HepG2 (cell line): ENCODE measurements around the gene SMC6. TPM values are rescaled to one million over a fixed set of nuclear protein-coding genes. Genes with fewer than 3 reads are reported as not detected.

Source experiments
- CHD4 ChIP-seq: fragments of 200-600 bp; sonication (generic); IDR thresholded peaks from 2 replicates; pipeline ENCODE4 v1.7.0; 2017; ENCODE audit warnings: mild to moderate bottlenecking, low read length, borderline replicate concordance
- FOXC1 ChIP-seq: sonication (generic); formaldehyde crosslinking; IDR thresholded peaks from 2 replicates; pipeline ENCODE4 v1.8.0; 2022; ENCODE audit warnings: mild to moderate bottlenecking, missing genetic modification reagents, borderline replicate concordance
- HHEX ChIP-seq: IDR thresholded peaks from 2 replicates; pipeline ENCODE4 v1.6.1; 2016; ENCODE audit warnings: control low read depth
- NR2F1 ChIP-seq, 2 experiments: fragments of 450-650 bp in 1 of 2; formaldehyde crosslinking in 1 of 2; IDR thresholded peaks; 2 replicates each; pipeline versions ENCODE4 v1.5.0 to v1.6.1; 2016 to 2020; ENCODE audit warnings: mild to moderate bottlenecking in 1 of 2, missing compliant biosample characterization in 1 of 2, missing genetic modification reagents in 1 of 2, moderate library complexity in 1 of 2
- ONECUT2 ChIP-seq: sonication (generic); formaldehyde crosslinking; IDR thresholded peaks from 2 replicates; pipeline ENCODE4 v1.4.0; 2020; ENCODE audit warnings: missing genetic modification reagents
- PHF5A ChIP-seq: IDR thresholded peaks from one replicate; pipeline ENCODE4 v1.6.1; 2018; ENCODE audit warnings: low read depth, missing genetic modification reagents; ENCODE audit not compliant: unreplicated experiment
- POLR2G ChIP-seq: fragments of 200-400 bp; formaldehyde crosslinking; IDR thresholded peaks from 2 replicates; pipeline ENCODE4 v1.6.1; 2018; ENCODE audit warnings: mild to moderate bottlenecking, low read depth, low read length, moderate library complexity
- RARG ChIP-seq: sonication (generic); formaldehyde crosslinking; IDR thresholded peaks from 2 replicates; pipeline ENCODE4 v1.4.0; 2020; ENCODE audit warnings: low read depth, mild to moderate bottlenecking, missing genetic modification reagents
- RNF2 ChIP-seq: fragments of 450-650 bp; conservative IDR thresholded peaks from 2 replicates; pipeline ENCODE4 v1.6.1; 2016; ENCODE audit warnings: low read depth
- SIX1 ChIP-seq: sonication (generic); formaldehyde crosslinking; IDR thresholded peaks from 2 replicates; pipeline ENCODE4 v1.4.0; 2020; ENCODE audit warnings: missing genetic modification reagents, borderline replicate concordance
- SMARCE1 ChIP-seq: fragments of 450-650 bp; IDR thresholded peaks from 2 replicates; pipeline ENCODE4 v1.6.1; 2017; ENCODE audit warnings: borderline replicate concordance
- STAT5B ChIP-seq: sonication (generic); formaldehyde crosslinking; IDR thresholded peaks from 2 replicates; pipeline ENCODE4 v1.4.0; 2020; ENCODE audit warnings: missing genetic modification reagents
- THYN1 ChIP-seq: sonication (generic); formaldehyde crosslinking; IDR thresholded peaks from 2 replicates; pipeline ENCODE4 v1.8.1; 2023; ENCODE audit warnings: low read depth, mild to moderate bottlenecking, moderate library complexity, missing genetic modification reagents, borderline replicate concordance
- TOE1 ChIP-seq: sonication (generic); formaldehyde crosslinking; IDR thresholded peaks from 2 replicates; pipeline ENCODE4 v1.4.0; 2020; ENCODE audit warnings: mild to moderate bottlenecking, missing genetic modification reagents
- ZNF160 ChIP-seq: sonication (generic); formaldehyde crosslinking; IDR thresholded peaks from 2 replicates; pipeline ENCODE4 v1.8.0; 2022; ENCODE audit warnings: mild to moderate bottlenecking, inconsistent platforms, missing genetic modification reagents
- ZNF354B ChIP-seq: sonication (generic); formaldehyde crosslinking; IDR thresholded peaks from 2 replicates; pipeline ENCODE4 v1.8.0; 2022; ENCODE audit warnings: mild to moderate bottlenecking, missing genetic modification reagents
- ZNF496 ChIP-seq: sonication (generic); formaldehyde crosslinking; IDR thresholded peaks from 2 replicates; pipeline ENCODE4 v1.8.1; 2023; ENCODE audit warnings: mild to moderate bottlenecking, moderate library complexity, missing genetic modification reagents; ENCODE audit not compliant: insufficient replicate concordance
- ZNF572 ChIP-seq: sonication (generic); formaldehyde crosslinking; IDR thresholded peaks from 2 replicates; pipeline ENCODE4 v1.5.1; 2020; ENCODE audit warnings: mild to moderate bottlenecking, missing genetic modification reagents
- ZNF709 ChIP-seq: sonication (generic); formaldehyde crosslinking; IDR thresholded peaks from 2 replicates; pipeline ENCODE4 v1.5.0; 2020; ENCODE audit warnings: mild to moderate bottlenecking, missing genetic modification reagents
- polyA plus RNA-seq, 8 experiments: library from polyadenylated mRNA; depleted of rRNA in 3 of 8; stranded (reverse) in 7 of 8; unstranded in 1 of 8; fragments of >200 nt; fragmentation: Illumina TruSeq in 4 of 8; extraction: Trizol in 4 of 8; gene quantifications; 2 replicates each; pipeline versions ENCODE4 v1.2.1 to v1.2.3, GENCODE V29; 2011 to 2016; ENCODE audit warnings: low read depth in 4 of 8, missing spikeins in 1 of 8, mixed read lengths in 1 of 8; ENCODE audit not compliant: insufficient read depth in 1 of 8
- total RNA-seq, 5 experiments: library from RNA; depleted of rRNA; stranded (reverse); fragments of >200 nt; fragmentation: Illumina TruSeq; extraction: Trizol; gene quantifications; 2 replicates each; pipeline ENCODE4 v1.2.3, GENCODE V29; 2016; ENCODE audit warnings: low read depth in 1 of 5
- TF ChIP-seq, protein P1 (sequence below): sonication (generic); formaldehyde crosslinking; IDR thresholded peaks from 2 replicates; pipeline ENCODE4 v1.4.0; 2020; ENCODE audit warnings: missing genetic modification reagents
- TF ChIP-seq, protein P2 (sequence below): sonication (generic); formaldehyde crosslinking; IDR thresholded peaks from 2 replicates; pipeline ENCODE4 v1.5.0; 2020; ENCODE audit warnings: mild to moderate bottlenecking, missing genetic modification reagents
- TF ChIP-seq, protein P3 (sequence below): sonication (generic); formaldehyde crosslinking; IDR thresholded peaks from 2 replicates; pipeline ENCODE4 v1.5.0; 2020; ENCODE audit warnings: mild to moderate bottlenecking, missing genetic modification reagents
- TF ChIP-seq, protein P4 (sequence below): sonication (generic); formaldehyde crosslinking; IDR thresholded peaks from 2 replicates; pipeline ENCODE4 v1.8.0; 2022; ENCODE audit warnings: mild to moderate bottlenecking, missing genetic modification reagents, moderate library complexity
- TF ChIP-seq, protein P5 (sequence below): sonication (generic); formaldehyde crosslinking; IDR thresholded peaks from 2 replicates; pipeline ENCODE4 v1.4.0; 2020; ENCODE audit warnings: missing genetic modification reagents

SMC6 gene
- total and polyA plus RNA-seq, 2 of the 13 experiments (the other 11 are each of a cell fraction or from before 2014, with no cell fraction given) = 18.9 to 55.3 TPM

DNA sequence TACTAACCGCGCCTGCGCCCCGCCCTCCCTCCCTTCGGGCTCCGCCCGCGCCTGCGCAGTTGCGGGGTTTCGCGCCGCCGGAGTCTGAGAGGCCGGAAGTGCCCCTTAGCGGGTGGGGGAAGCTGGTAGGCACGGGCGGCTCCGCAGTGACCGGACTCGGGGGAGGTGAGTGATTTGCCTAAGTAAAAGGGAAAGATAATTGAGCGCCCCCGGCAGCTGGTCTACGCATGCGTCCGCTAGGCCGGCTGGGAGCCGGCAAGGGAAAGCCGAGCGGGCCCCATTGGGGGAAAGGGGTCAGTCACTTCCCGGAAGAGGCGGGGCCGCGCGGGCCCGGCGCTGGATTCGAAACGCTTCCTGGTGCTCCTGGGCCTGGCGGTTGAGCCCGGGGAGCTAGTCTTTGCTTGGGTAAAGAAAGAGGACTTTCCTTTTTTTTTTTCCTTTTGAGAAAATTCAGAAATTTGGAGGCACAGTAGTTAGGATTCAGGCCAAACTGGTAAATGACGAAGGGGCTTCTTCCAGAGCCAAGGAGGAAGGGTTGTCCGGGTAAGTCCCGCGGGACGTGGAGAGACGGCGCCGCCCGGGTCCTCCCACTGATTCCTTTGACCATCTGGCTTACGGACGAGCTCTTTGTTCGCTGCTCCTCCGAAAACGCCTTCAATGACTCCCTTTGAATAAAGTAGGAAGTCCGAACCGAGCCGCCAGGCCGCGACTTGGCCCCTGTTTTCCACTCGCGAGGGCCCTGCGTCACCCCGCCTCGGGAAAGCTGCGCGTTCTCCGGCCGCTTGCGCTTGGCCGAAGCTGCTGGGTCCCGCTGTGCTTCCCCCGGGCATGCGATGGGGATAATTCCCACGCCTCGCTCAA, at the start of gene SMC6, which contains the start of gene GEN1 (continued):
- TF ChIP-seq, protein P1, sequence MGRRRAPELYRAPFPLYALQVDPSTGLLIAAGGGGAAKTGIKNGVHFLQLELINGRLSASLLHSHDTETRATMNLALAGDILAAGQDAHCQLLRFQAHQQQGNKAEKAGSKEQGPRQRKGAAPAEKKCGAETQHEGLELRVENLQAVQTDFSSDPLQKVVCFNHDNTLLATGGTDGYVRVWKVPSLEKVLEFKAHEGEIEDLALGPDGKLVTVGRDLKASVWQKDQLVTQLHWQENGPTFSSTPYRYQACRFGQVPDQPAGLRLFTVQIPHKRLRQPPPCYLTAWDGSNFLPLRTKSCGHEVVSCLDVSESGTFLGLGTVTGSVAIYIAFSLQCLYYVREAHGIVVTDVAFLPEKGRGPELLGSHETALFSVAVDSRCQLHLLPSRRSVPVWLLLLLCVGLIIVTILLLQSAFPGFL (CRISPR knock-in tag) = no peak
- TF ChIP-seq ZNF160 (CRISPR knock-in tag) (no peak), CHD4 (no peak), HHEX (CRISPR knock-in tag) (no peak), NR2F1 (CRISPR knock-in tag; IDR thresholded peaks at IDR 0.05) (peak in 1 of 2 experiments; percentile 51; a peak in 2 of 4 replicates), PHF5A (CRISPR knock-in tag) (no peak), TOE1 (no peak), ZNF354B (CRISPR knock-in tag) (no peak), SIX1 (no peak), ZNF496 (CRISPR knock-in tag) (no peak), RARG (CRISPR knock-in tag) (no peak), ZNF709 (CRISPR knock-in tag) (no peak), RNF2 (no peak), SMARCE1 (no peak), FOXC1 (CRISPR knock-in tag) (no peak), THYN1 (CRISPR knock-in tag) (no peak), ONECUT2 (CRISPR knock-in tag) (no peak), STAT5B (CRISPR knock-in tag) (no peak), ZNF572 (CRISPR knock-in tag) (no peak), POLR2G (peak; percentile 82)
- TF ChIP-seq, protein P2, sequence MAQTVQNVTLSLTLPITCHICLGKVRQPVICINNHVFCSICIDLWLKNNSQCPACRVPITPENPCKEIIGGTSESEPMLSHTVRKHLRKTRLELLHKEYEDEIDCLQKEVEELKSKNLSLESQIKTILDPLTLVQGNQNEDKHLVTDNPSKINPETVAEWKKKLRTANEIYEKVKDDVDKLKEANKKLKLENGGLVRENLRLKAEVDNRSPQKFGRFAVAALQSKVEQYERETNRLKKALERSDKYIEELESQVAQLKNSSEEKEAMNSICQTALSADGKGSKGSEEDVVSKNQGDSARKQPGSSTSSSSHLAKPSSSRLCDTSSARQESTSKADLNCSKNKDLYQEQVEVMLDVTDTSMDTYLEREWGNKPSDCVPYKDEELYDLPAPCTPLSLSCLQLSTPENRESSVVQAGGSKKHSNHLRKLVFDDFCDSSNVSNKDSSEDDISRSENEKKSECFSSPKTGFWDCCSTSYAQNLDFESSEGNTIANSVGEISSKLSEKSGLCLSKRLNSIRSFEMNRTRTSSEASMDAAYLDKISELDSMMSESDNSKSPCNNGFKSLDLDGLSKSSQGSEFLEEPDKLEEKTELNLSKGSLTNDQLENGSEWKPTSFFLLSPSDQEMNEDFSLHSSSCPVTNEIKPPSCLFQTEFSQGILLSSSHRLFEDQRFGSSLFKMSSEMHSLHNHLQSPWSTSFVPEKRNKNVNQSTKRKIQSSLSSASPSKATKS = no peak
- TF ChIP-seq, protein P3, sequence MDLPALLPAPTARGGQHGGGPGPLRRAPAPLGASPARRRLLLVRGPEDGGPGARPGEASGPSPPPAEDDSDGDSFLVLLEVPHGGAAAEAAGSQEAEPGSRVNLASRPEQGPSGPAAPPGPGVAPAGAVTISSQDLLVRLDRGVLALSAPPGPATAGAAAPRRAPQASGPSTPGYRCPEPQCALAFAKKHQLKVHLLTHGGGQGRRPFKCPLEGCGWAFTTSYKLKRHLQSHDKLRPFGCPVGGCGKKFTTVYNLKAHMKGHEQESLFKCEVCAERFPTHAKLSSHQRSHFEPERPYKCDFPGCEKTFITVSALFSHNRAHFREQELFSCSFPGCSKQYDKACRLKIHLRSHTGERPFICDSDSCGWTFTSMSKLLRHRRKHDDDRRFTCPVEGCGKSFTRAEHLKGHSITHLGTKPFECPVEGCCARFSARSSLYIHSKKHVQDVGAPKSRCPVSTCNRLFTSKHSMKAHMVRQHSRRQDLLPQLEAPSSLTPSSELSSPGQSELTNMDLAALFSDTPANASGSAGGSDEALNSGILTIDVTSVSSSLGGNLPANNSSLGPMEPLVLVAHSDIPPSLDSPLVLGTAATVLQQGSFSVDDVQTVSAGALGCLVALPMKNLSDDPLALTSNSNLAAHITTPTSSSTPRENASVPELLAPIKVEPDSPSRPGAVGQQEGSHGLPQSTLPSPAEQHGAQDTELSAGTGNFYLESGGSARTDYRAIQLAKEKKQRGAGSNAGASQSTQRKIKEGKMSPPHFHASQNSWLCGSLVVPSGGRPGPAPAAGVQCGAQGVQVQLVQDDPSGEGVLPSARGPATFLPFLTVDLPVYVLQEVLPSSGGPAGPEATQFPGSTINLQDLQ (CRISPR knock-in tag) = no peak
- TF ChIP-seq, protein P4, sequence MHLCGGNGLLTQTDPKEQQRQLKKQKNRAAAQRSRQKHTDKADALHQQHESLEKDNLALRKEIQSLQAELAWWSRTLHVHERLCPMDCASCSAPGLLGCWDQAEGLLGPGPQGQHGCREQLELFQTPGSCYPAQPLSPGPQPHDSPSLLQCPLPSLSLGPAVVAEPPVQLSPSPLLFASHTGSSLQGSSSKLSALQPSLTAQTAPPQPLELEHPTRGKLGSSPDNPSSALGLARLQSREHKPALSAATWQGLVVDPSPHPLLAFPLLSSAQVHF (CRISPR knock-in tag) = peak; percentile 53; the same call in 1 of the 2 replicates
- TF ChIP-seq, protein P5, sequence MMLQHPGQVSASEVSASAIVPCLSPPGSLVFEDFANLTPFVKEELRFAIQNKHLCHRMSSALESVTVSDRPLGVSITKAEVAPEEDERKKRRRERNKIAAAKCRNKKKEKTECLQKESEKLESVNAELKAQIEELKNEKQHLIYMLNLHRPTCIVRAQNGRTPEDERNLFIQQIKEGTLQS = no peak
